ENCODE data around the gene BCLAF1.
"Not testable (repeated sequence)": the region's sequence is repeated elsewhere in the genome, so short reads cannot be mapped to it uniquely, and the experiment has no call there.

BCLAF1 gene

GRCh38 chr6:136236466-136237293 lies 53.0 kb downstream of the BCLAF1 start:
- DNase-seq: no peak

GRCh38 chr6:136235233-136235564 lies 54.4 kb downstream of the BCLAF1 start:
- DNase-seq: no peak

- no peak for DNase-seq
Measured at GRCh38 chr6:136232701-136233100, 56.9 kb downstream of the BCLAF1 start.

GRCh38 chr6:136230219-136230853 lies 59.3 kb downstream of the BCLAF1 start:
- no peak for DNase-seq

GRCh38 chr6:136228814-136229213 lies 60.8 kb downstream of the BCLAF1 start:
- no peak for DNase-seq

- DNase-seq: no peak
Measured at GRCh38 chr6:136226674-136227377, 62.8 kb downstream of the BCLAF1 start.

GRCh38 chr6:136226027-136226673 lies 63.5 kb downstream of the BCLAF1 start:
- DNase-seq: peak in 1 of 2 experiments; percentile 57

- no peak for DNase-seq
Measured at GRCh38 chr6:136225496-136225895, 64.2 kb downstream of the BCLAF1 start.

- not testable (repeated sequence) for DNase-seq
Measured at GRCh38 chr6:136224974-136225373, 64.7 kb downstream of the BCLAF1 start.

- DNase-seq: no peak
Measured at GRCh38 chr6:136216503-136217401, 72.9 kb downstream of the BCLAF1 start.

GRCh38 chr6:136213853-136214252 lies 75.8 kb downstream of the BCLAF1 start:
- no peak for DNase-seq

- DNase-seq: no peak
Measured at GRCh38 chr6:136213012-136213539, 76.6 kb downstream of the BCLAF1 start.

- no peak for DNase-seq
Measured at GRCh38 chr6:136212608-136213007, 77.0 kb downstream of the BCLAF1 start.

GRCh38 chr6:136210398-136211165 lies 79.1 kb downstream of the BCLAF1 start:
- no peak for DNase-seq

GRCh38 chr6:136209496-136209895 lies 80.2 kb downstream of the BCLAF1 start:
- DNase-seq: no peak

- DNase-seq: no peak
Measured at GRCh38 chr6:136208783-136209182, 80.9 kb downstream of the BCLAF1 start.
